Measurements from ENCODE around the gene NDRG2.
"Not testable (repeated sequence)": the region's sequence is repeated elsewhere in the genome, so short reads cannot be mapped to it uniquely, and the experiment has no call there.

Gene NDRG2

GRCh38 chr14:21055432-21056117 is 30.7 kb upstream of the NDRG2 start:
- no peak for DNase-seq

GRCh38 chr14:21054768-21055145 is 29.9 kb upstream of the NDRG2 start:
- DNase-seq: no peak

GRCh38 chr14:21054123-21054767 is 29.4 kb upstream of the NDRG2 start:
- DNase-seq: no peak

GRCh38 chr14:21053184-21054122 is 28.6 kb upstream of the NDRG2 start:
- no peak for DNase-seq

- DNase-seq: peak; percentile 47
These were observed 25.7 kb upstream of the NDRG2 start for GRCh38 chr14:21050597-21050996.

GRCh38 chr14:21049271-21049673 is 24.4 kb upstream of the NDRG2 start:
- no peak for DNase-seq

- no peak for DNase-seq
These were observed 23.8 kb upstream of the NDRG2 start for GRCh38 chr14:21048638-21049037.

- DNase-seq: no peak
These were observed 22.5 kb upstream of the NDRG2 start for GRCh38 chr14:21047378-21047781.

GRCh38 chr14:21043974-21044618 is 19.2 kb upstream of the NDRG2 start:
- DNase-seq: no peak

- DNase-seq: no peak
These were observed 18.6 kb upstream of the NDRG2 start for GRCh38 chr14:21043387-21043973.

- peak; percentile 27 for DNase-seq
These were observed 18.1 kb upstream of the NDRG2 start for GRCh38 chr14:21042918-21043317.

GRCh38 chr14:21041676-21042433 is 17.0 kb upstream of the NDRG2 start, which contains the start of gene RNASE7:
Gene RNASE7, plus strand, starts transcription at chr14:21042362. Its CDS starts 631 bp downstream, at chr14:21042993.
- peak; percentile 39 for DNase-seq

- DNase-seq: not testable (repeated sequence)
These were observed 16.1 kb upstream of the NDRG2 start for GRCh38 chr14:21040941-21041340.

- DNase-seq: no peak
These were observed 15.6 kb upstream of the NDRG2 start for GRCh38 chr14:21040370-21040925.

- DNase-seq: peak; percentile 70
These were observed 14.9 kb upstream of the NDRG2 start for GRCh38 chr14:21039585-21040369.

- DNase-seq: no peak
These were observed 13.9 kb upstream of the NDRG2 start for GRCh38 chr14:21038441-21039422.

GRCh38 chr14:21037156-21037555 is 12.3 kb upstream of the NDRG2 start:
- DNase-seq: peak; percentile 59

- peak; percentile 59 for DNase-seq
These were observed 11.9 kb upstream of the NDRG2 start for GRCh38 chr14:21036751-21037150.

GRCh38 chr14:21034707-21035106 is 9.8 kb upstream of the NDRG2 start, which contains the start of gene RNASE13:
Gene RNASE13, minus strand, starts transcription at chr14:21034807. Its CDS starts 519 bp downstream, at chr14:21034288.
- DNase-seq: no peak
